ENCODE data around the gene KCTD3.

Gene KCTD3

GRCh38 chr1:215566556-215567490, at the start of gene KCTD3:
Gene KCTD3, plus strand, starts transcription at chr1:215567304. Its CDS starts 382 bp downstream, at chr1:215567686.
- Histone ChIP-seq H3K9ac (ENCODE audit: low read length) (peak within 1 kb of the TSS; percentile 66), H3K4me1 (ENCODE audit: control insufficient read depth, insufficient read depth, low read length) (peaks cover 11% of the 10 kb centered on the region), H3K36me3 (ENCODE audit: control insufficient read depth, insufficient read depth, low read length) (no peaks in the 10 kb centered on the region), H3K27ac (ENCODE audit: low read depth, low read length) (peak within 1 kb of the TSS; percentile 98), H3K4me3 (ENCODE audit: low read length) (peak within 1 kb of the TSS; percentile 77), H3K27me3 (ENCODE audit: control insufficient read depth, insufficient read depth, low read length) (no peaks in the 10 kb centered on the region)

DNA sequence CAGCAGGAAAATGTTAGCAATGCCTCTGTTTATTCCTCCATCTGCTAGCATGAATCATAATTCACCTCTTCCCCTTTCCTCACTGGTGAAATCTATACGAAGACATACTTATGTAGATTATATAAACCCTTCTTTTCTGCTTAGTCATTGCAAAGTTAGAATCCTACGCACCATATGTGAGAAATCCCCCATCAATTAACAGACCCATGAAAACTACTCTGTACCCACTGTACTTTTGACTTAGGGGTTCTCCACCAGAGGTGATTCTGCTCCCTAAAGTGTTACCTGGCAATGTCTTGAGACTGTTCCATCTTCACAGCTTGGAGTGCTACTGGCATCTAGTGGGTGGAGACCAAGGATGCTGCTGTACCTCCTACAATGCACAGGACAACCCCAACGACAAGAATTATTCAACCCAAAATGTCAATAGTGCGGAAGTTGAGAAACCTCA, 49.6 kb upstream of the KCTD3 start:
- H3K4me1 ChIP-seq (ENCODE audit: control insufficient read depth, insufficient read depth, low read length): no peaks in the 10 kb centered on the region

DNA sequence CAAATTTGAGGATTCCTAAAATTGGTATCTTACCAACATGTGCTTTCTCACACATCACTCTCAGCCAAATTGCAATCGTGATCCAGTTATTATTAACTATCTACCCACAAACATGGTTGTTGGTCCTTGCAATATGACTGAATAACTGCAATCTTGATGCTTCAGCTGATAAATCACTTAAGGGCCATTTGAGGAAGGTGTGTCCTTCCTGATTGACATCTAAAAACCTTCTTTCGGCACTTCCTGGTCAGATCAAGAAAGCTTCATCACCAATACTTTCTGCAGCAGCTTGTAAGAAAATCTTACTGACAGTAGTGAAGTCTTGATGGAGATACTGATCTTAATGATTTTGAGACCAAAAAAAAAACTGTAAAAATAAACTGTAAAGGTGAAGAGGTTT, 48.5 kb upstream of the KCTD3 start:
- H3K4me3 ChIP-seq (ENCODE audit: low read length): no peak overlapping the region
- H3K27me3 ChIP-seq (ENCODE audit: control insufficient read depth, insufficient read depth, low read length): no peaks in the 10 kb centered on the region
- H3K4me1 ChIP-seq (ENCODE audit: control insufficient read depth, insufficient read depth, low read length): no peaks in the 10 kb centered on the region
- no peak overlapping the region for H3K27ac ChIP-seq (ENCODE audit: low read depth, low read length)
- no peaks in the 10 kb centered on the region for H3K36me3 ChIP-seq (ENCODE audit: control insufficient read depth, insufficient read depth, low read length)
- H3K9ac ChIP-seq (ENCODE audit: low read length): no peak overlapping the region

More for the DNA sequence above, 49.6 kb upstream of the KCTD3 start:
- Histone ChIP-seq H3K36me3 (ENCODE audit: control insufficient read depth, insufficient read depth, low read length) (no peaks in the 10 kb centered on the region), H3K27me3 (ENCODE audit: control insufficient read depth, insufficient read depth, low read length) (no peaks in the 10 kb centered on the region), H3K4me3 (ENCODE audit: low read length) (no peak overlapping the region), H3K27ac (ENCODE audit: low read depth, low read length) (no peak overlapping the region), H3K9ac (ENCODE audit: low read length) (no peak overlapping the region)

DNA sequence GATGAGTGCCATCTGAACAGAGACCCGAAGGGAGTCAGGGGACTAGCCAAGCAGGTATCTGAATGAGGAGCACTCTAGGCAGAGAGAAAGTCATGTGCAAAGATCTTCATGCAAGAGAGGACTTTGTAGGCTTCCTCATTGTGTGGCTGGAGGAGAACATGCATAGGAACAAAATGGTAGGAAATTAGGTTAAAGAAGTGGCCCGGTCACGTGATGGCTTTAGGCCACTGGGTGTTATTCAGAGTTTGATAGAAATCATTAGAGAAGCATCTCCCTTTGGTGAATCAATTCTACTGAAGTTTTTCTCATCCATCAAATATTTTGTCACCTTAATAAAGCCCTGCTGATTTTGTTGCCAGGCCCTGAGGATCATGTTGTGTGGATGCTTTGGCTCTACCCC, 45.8 kb upstream of the KCTD3 start:
- Histone ChIP-seq H3K4me3 (ENCODE audit: low read length) (no peak overlapping the region), H3K9ac (ENCODE audit: low read length) (no peak overlapping the region), H3K4me1 (ENCODE audit: control insufficient read depth, insufficient read depth, low read length) (no peaks in the 10 kb centered on the region), H3K27ac (ENCODE audit: low read depth, low read length) (no peak overlapping the region), H3K27me3 (ENCODE audit: control insufficient read depth, insufficient read depth, low read length) (no peaks in the 10 kb centered on the region), H3K36me3 (ENCODE audit: control insufficient read depth, insufficient read depth, low read length) (no peaks in the 10 kb centered on the region)

- H3K36me3 ChIP-seq (ENCODE audit: control insufficient read depth, insufficient read depth, low read length): no peaks in the 10 kb centered on the region
Measured at GRCh38 chr1:215523128-215523861, 43.8 kb upstream of the KCTD3 start.

GRCh38 chr1:215523906-215524305, 43.2 kb upstream of the KCTD3 start:
- Histone ChIP-seq H3K4me3 (ENCODE audit: low read length) (no peak overlapping the region), H3K27me3 (ENCODE audit: control insufficient read depth, insufficient read depth, low read length) (no peaks in the 10 kb centered on the region), H3K9ac (ENCODE audit: low read length) (no peak overlapping the region), H3K36me3 (ENCODE audit: control insufficient read depth, insufficient read depth, low read length) (no peaks in the 10 kb centered on the region), H3K4me1 (ENCODE audit: control insufficient read depth, insufficient read depth, low read length) (no peaks in the 10 kb centered on the region), H3K27ac (ENCODE audit: low read depth, low read length) (no peak overlapping the region)

More at GRCh38 chr1:215523128-215523861, 43.8 kb upstream of the KCTD3 start:
- no peak overlapping the region for H3K4me3 ChIP-seq (ENCODE audit: low read length)
- no peaks in the 10 kb centered on the region for H3K27me3 ChIP-seq (ENCODE audit: control insufficient read depth, insufficient read depth, low read length)
- H3K27ac ChIP-seq (ENCODE audit: low read depth, low read length): no peak overlapping the region
- H3K4me1 ChIP-seq (ENCODE audit: control insufficient read depth, insufficient read depth, low read length): no peaks in the 10 kb centered on the region
- no peak overlapping the region for H3K9ac ChIP-seq (ENCODE audit: low read length)

- no peaks in the 10 kb centered on the region for H3K27me3 ChIP-seq (ENCODE audit: control insufficient read depth, insufficient read depth, low read length)
Measured at GRCh38 chr1:215526147-215526845, 40.8 kb upstream of the KCTD3 start.

GRCh38 chr1:215526846-215527151, 40.3 kb upstream of the KCTD3 start:
- H3K9ac ChIP-seq (ENCODE audit: low read length): no peak overlapping the region
- H3K4me1 ChIP-seq (ENCODE audit: control insufficient read depth, insufficient read depth, low read length): no peaks in the 10 kb centered on the region
- H3K27me3 ChIP-seq (ENCODE audit: control insufficient read depth, insufficient read depth, low read length): no peaks in the 10 kb centered on the region
- no peak overlapping the region for H3K27ac ChIP-seq (ENCODE audit: low read depth, low read length)
- no peaks in the 10 kb centered on the region for H3K36me3 ChIP-seq (ENCODE audit: control insufficient read depth, insufficient read depth, low read length)
- H3K4me3 ChIP-seq (ENCODE audit: low read length): no peak overlapping the region

More at GRCh38 chr1:215526147-215526845, 40.8 kb upstream of the KCTD3 start:
- no peak overlapping the region for H3K27ac ChIP-seq (ENCODE audit: low read depth, low read length)
- H3K4me1 ChIP-seq (ENCODE audit: control insufficient read depth, insufficient read depth, low read length): no peaks in the 10 kb centered on the region
- no peaks in the 10 kb centered on the region for H3K36me3 ChIP-seq (ENCODE audit: control insufficient read depth, insufficient read depth, low read length)
- no peak overlapping the region for H3K4me3 ChIP-seq (ENCODE audit: low read length)
- H3K9ac ChIP-seq (ENCODE audit: low read length): no peak overlapping the region

- Histone ChIP-seq H3K27ac (ENCODE audit: low read depth, low read length) (no peak overlapping the region), H3K27me3 (ENCODE audit: control insufficient read depth, insufficient read depth, low read length) (no peaks in the 10 kb centered on the region), H3K36me3 (ENCODE audit: control insufficient read depth, insufficient read depth, low read length) (no peaks in the 10 kb centered on the region), H3K9ac (ENCODE audit: low read length) (no peak overlapping the region), H3K4me3 (ENCODE audit: low read length) (no peak overlapping the region), H3K4me1 (ENCODE audit: control insufficient read depth, insufficient read depth, low read length) (no peaks in the 10 kb centered on the region)
Measured at GRCh38 chr1:215529111-215529510, 38.0 kb upstream of the KCTD3 start.

DNA sequence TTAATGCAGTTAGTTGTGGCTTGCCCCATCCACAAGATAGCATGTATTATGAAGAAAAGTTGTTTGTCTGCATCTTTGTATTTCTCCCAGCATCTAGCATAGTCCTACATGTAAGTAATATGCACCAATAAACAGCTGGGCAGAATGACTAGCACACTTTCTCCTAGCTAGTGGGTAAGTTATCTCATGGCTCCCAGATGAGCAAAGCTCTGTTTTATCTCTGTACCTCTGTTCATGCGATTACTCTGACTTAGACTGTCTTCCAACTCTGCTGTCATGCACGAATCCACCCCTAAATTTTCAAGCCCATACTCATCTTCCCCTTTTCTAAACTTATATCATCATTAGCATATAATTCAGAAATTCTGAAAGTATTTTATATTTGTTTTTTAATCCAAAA, 37.5 kb upstream of the KCTD3 start:
- no peaks in the 10 kb centered on the region for H3K4me1 ChIP-seq (ENCODE audit: control insufficient read depth, insufficient read depth, low read length)
- H3K27me3 ChIP-seq (ENCODE audit: control insufficient read depth, insufficient read depth, low read length): no peaks in the 10 kb centered on the region
- no peak overlapping the region for H3K4me3 ChIP-seq (ENCODE audit: low read length)
- H3K36me3 ChIP-seq (ENCODE audit: control insufficient read depth, insufficient read depth, low read length): no peaks in the 10 kb centered on the region
- no peak overlapping the region for H3K9ac ChIP-seq (ENCODE audit: low read length)
- H3K27ac ChIP-seq (ENCODE audit: low read depth, low read length): no peak overlapping the region

DNA sequence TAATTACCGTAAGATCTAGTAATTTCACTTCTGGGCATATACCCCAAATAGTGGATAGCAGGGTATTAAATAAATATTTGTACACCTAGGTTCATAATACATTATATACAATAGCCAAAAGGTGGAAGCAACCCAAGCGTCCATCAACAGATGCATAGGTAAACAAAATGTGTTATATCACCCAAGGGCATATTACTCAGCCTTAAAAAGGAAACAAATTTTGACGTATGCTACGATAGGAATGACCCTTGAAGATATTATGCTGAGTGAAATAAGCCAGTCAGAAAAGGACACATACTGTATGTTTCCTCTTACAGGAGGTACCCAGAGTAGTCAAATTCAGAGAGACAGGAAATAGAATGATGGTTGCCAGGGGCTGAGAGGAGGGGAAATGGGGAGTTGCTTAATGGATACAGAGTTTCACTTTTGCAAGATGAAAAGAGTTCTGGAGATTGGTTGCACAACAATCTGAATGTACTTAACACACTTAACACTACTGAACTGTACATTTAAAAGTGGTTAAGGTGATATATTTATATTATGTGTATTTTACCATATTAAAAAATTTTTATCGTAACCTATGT, 36.6 kb upstream of the KCTD3 start:
- H3K27ac ChIP-seq (ENCODE audit: low read depth, low read length): no peak overlapping the region
- no peak overlapping the region for H3K4me3 ChIP-seq (ENCODE audit: low read length)

More for the DNA sequence above, 36.6 kb upstream of the KCTD3 start:
- Histone ChIP-seq H3K9ac (ENCODE audit: low read length) (no peak overlapping the region), H3K27me3 (ENCODE audit: control insufficient read depth, insufficient read depth, low read length) (no peaks in the 10 kb centered on the region), H3K36me3 (ENCODE audit: control insufficient read depth, insufficient read depth, low read length) (no peaks in the 10 kb centered on the region), H3K4me1 (ENCODE audit: control insufficient read depth, insufficient read depth, low read length) (no peaks in the 10 kb centered on the region)
